Ascending aorta (tissue), 2 donors: ENCODE data around the gene TMSB15C. TPM values are rescaled to one million over a fixed set of nuclear protein-coding genes. Genes with fewer than 3 reads are reported as not detected.
"Not testable (repeated sequence)": the region's sequence is repeated elsewhere in the genome, so short reads cannot be mapped to it uniquely, and the experiment has no call there.

ENCODE experiments used
- DNase-seq, 2 donors: peaks; one replicate each; pipeline ENCODE4 v3.0.0-alpha.2; 2019; ENCODE audit warnings: low spot score in 2 of 2
- H3K27ac ChIP-seq, 2 donors: fragments of 200-600 bp; sonication (generic); one replicate each; pipeline ENCODE4 v1.5.1; 2016 to 2017; ENCODE audit warnings: mild to moderate bottlenecking in 1 of 2
- H3K27me3 ChIP-seq: fragments of 200-600 bp; sonication (generic); one replicate; pipeline ENCODE4 v1.5.1; 2017
- H3K36me3 ChIP-seq, 2 donors: fragments of 200-600 bp; sonication (generic); one replicate each; pipeline ENCODE4 v1.5.1; 2016
- H3K4me1 ChIP-seq, 2 donors: fragments of 200-600 bp; sonication (generic); one replicate each; pipeline ENCODE4 v1.5.1; 2016 to 2017; ENCODE audit warnings: mild to moderate bottlenecking in 1 of 2
- H3K4me3 ChIP-seq, 2 donors: fragments of 200-600 bp; sonication (generic); one replicate each; pipeline ENCODE4 v1.5.1; 2016 to 2017; ENCODE audit warnings: mild to moderate bottlenecking in 1 of 2
- H3K9me3 ChIP-seq, 2 donors: fragments of 200-600 bp; sonication (generic); one replicate each; pipeline ENCODE4 v1.5.1; 2016
- intact Hi-C: fragments of 100-400 bp; cut with DNase I; formaldehyde crosslinking; loops from one replicate; pipeline ENCODE4 v1.15.1; 2023
- total RNA-seq: library from RNA; depleted of rRNA; stranded (reverse); fragments of >200 nt; gene quantifications from one replicate; pipeline ENCODE4 v1.1.0, GENCODE V29; 2016
- TF ChIP-seq, protein P1 (sequence below), 3 experiments: fragments of 200-600 bp in 2 of 3; fragments of 450-650 bp in 1 of 3; sonication (generic) in 2 of 3; IDR thresholded peaks; one replicate each; pipeline ENCODE4 v1.5.1; 2016 to 2019; ENCODE audit warnings: antibody characterized with exemption in 3 of 3, mild to moderate bottlenecking in 1 of 3, moderate library complexity in 1 of 3

The TMSB15C gene
- total RNA-seq, 1 donor from 2014 or later, result 0.11 TPM

DNA sequence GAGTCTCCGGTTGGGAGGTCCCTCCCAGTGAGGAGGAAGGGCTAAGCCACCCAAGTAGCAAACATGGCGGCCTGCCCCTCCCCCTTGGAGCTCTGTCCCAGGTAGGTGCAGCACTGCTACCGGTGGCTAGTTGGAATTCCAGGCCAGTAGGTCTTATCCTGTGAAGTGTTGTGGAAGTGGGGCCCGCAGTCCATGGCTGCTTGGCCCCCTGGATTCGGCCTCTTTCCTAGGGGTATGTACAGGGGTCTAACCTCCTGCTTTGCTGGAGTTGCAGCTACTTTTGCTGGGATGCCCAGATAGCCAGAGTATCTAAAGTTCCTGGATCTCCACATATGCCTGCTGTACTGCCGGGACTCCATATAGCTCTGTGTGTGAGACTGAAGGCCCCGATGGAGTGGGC lies 9.9 kb upstream of the TMSB15C start:
- DNase-seq, result no peak
- intact Hi-C loops, result no loop called here
- Histone ChIP-seq H3K27ac (no peak overlapping the region), H3K36me3 (no peaks in the 10 kb centered on the region), H3K4me1 (no peaks in the 10 kb centered on the region), H3K27me3 (no peaks in the 10 kb centered on the region), H3K4me3 (no peak overlapping the region), H3K9me3 (no peaks in the 10 kb centered on the region)
- TF ChIP-seq, protein P1, sequence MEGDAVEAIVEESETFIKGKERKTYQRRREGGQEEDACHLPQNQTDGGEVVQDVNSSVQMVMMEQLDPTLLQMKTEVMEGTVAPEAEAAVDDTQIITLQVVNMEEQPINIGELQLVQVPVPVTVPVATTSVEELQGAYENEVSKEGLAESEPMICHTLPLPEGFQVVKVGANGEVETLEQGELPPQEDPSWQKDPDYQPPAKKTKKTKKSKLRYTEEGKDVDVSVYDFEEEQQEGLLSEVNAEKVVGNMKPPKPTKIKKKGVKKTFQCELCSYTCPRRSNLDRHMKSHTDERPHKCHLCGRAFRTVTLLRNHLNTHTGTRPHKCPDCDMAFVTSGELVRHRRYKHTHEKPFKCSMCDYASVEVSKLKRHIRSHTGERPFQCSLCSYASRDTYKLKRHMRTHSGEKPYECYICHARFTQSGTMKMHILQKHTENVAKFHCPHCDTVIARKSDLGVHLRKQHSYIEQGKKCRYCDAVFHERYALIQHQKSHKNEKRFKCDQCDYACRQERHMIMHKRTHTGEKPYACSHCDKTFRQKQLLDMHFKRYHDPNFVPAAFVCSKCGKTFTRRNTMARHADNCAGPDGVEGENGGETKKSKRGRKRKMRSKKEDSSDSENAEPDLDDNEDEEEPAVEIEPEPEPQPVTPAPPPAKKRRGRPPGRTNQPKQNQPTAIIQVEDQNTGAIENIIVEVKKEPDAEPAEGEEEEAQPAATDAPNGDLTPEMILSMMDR (IDR thresholded peaks at IDR 0.05), result no peak

DNA sequence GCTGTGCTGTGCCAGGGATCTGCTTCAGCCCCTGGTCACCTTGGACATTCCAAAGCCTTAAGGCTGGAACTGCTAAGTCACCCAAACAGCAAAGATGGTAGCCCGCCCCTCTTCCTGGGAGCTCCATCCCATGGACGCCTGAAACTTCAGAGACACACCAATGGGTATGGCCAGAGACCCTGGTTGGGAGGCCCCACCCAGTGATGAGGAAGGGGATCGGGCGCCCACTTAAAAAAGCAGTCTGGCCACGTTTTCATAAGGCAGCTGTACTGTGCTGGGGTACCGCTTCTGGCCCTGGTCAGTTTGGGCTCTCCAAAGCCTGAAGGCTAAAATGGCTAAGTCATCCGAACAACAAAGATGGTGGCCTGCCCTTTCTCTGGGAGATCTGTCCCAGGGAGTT lies 9.4 kb upstream of the TMSB15C start:
- H3K27me3 ChIP-seq, result no peaks in the 10 kb centered on the region
- no peak overlapping the region for H3K4me3 ChIP-seq
- TF ChIP-seq, protein P1 (IDR thresholded peaks at IDR 0.05), result no peak
- DNase-seq, result no peak
- H3K27ac ChIP-seq, result peak overlapping the region in 1 of 2 donors; percentile 12
- intact Hi-C loops, result no loop called here
- H3K36me3 ChIP-seq, result no peaks in the 10 kb centered on the region
- H3K4me1 ChIP-seq, result no peaks in the 10 kb centered on the region
- no peaks in the 10 kb centered on the region for H3K9me3 ChIP-seq

GRCh38 chrX:104084534-104085277 lies 8.7 kb upstream of the TMSB15C start:
- Histone ChIP-seq H3K4me1 (no peaks in the 10 kb centered on the region), H3K9me3 (no peaks in the 10 kb centered on the region), H3K36me3 (no peaks in the 10 kb centered on the region), H3K27me3 (no peaks in the 10 kb centered on the region), H3K27ac (peak overlapping the region in 1 of 2 donors; percentile 12), H3K4me3 (no peak overlapping the region)
- intact Hi-C loops, result no loop called here
- no peak for DNase-seq
- TF ChIP-seq, protein P1 (IDR thresholded peaks at IDR 0.05), result no peak

GRCh38 chrX:104084063-104084462 lies 8.0 kb upstream of the TMSB15C start:
- H3K4me1 ChIP-seq, result no peaks in the 10 kb centered on the region
- no peaks in the 10 kb centered on the region for H3K27me3 ChIP-seq
- H3K27ac ChIP-seq, result no peak overlapping the region
- intact Hi-C loops, result no loop called here
- H3K9me3 ChIP-seq, result no peaks in the 10 kb centered on the region
- TF ChIP-seq, protein P1 (IDR thresholded peaks at IDR 0.05), result no peak
- H3K4me3 ChIP-seq, result no peak overlapping the region
- peak in 1 of 2 donors; percentile 58 for DNase-seq
- H3K36me3 ChIP-seq, result no peaks in the 10 kb centered on the region

- H3K27me3 ChIP-seq, DNase-seq, H3K4me3 ChIP-seq, H3K27ac ChIP-seq, H3K36me3 ChIP-seq, intact Hi-C loops, H3K9me3 ChIP-seq, H3K4me1 ChIP-seq: not testable (repeated sequence)
Measured at GRCh38 chrX:104077854-104078253, 1.8 kb upstream of the TMSB15C start.

GRCh38 chrX:104062636-104063035 lies 13.4 kb downstream of the TMSB15C start:
- H3K27me3 ChIP-seq, H3K27ac ChIP-seq, H3K9me3 ChIP-seq, H3K4me1 ChIP-seq, H3K36me3 ChIP-seq, DNase-seq, intact Hi-C loops, H3K4me3 ChIP-seq: not testable (repeated sequence)

DNA sequence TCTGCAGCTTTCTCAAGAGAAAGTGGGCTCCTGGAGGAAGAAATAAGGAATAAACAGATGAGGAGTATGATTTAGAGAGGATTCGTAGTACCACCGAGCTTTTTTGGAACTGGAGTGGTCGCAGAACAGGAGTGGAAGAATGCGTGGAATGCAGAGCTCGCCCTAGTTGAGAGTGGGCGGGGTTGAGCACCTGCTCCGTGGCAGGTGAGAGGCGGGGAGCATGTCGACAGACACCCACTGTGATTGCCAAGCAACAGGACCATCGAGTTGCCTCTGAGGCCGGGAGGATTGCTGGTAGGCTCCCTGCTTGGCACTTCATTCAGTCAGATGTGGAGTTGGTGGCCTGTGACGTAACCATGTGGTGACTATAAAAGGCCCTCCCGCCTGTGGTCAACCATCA lies 21.1 kb downstream of the TMSB15C start:
- intact Hi-C loops, H3K27ac ChIP-seq, H3K4me1 ChIP-seq, H3K27me3 ChIP-seq, H3K36me3 ChIP-seq, H3K4me3 ChIP-seq, DNase-seq, H3K9me3 ChIP-seq: not testable (repeated sequence)
